HepG2 (cell line): ENCODE data around the gene CEP250. TPM values are rescaled to one million over a fixed set of nuclear protein-coding genes. Genes with fewer than 3 reads are reported as not detected.

ENCODE experiments used
- CEBPB ChIP-seq: IDR thresholded peaks from 2 replicates; pipeline ENCODE4 v1.6.1; 2011; ENCODE audit warnings: low read depth, low read length, improper control_type of control experiment, borderline replicate concordance
- DRAP1 ChIP-seq: IDR thresholded peaks from 2 replicates; pipeline ENCODE4 v1.6.1; 2016; ENCODE audit warnings: missing genetic modification reagents, missing compliant biosample characterization
- HCFC1 ChIP-seq: fragments of 150-350 bp; IDR thresholded peaks from 2 replicates; pipeline ENCODE4 v1.6.1; 2014; ENCODE audit warnings: low read depth, low read length
- IKZF1 ChIP-seq: fragments of 450-650 bp; IDR thresholded peaks from 2 replicates; pipeline ENCODE4 v1.7.1; 2016
- IKZF5 ChIP-seq: IDR thresholded peaks from 2 replicates; pipeline ENCODE4 v1.6.1; 2018; ENCODE audit warnings: missing genetic modification reagents, mild to moderate bottlenecking, missing compliant biosample characterization
- ISL2 ChIP-seq: sonication (generic); formaldehyde crosslinking; IDR thresholded peaks from 2 replicates; pipeline ENCODE4 v1.5.0; 2020; ENCODE audit warnings: missing genetic modification reagents
- NBN ChIP-seq: fragments of 450-650 bp; conservative IDR thresholded peaks from 2 replicates; pipeline ENCODE4 v1.6.1; 2017
- SIN3A ChIP-seq: IDR thresholded peaks from 2 replicates; pipeline ENCODE4 v1.6.1; 2011; ENCODE audit warnings: low read depth, mild to moderate bottlenecking, control low read depth, low read length, borderline replicate concordance
- TCF7L2 ChIP-seq: IDR thresholded peaks from 2 replicates; pipeline ENCODE4 v1.6.1; 2011; ENCODE audit warnings: mild to moderate bottlenecking, low read depth, low read length, moderate library complexity
- TOPORS ChIP-seq: sonication (generic); formaldehyde crosslinking; IDR thresholded peaks from 2 replicates; pipeline ENCODE4 v1.8.0; 2023; ENCODE audit warnings: mild to moderate bottlenecking, missing genetic modification reagents
- WIZ ChIP-seq: sonication (generic); formaldehyde crosslinking; IDR thresholded peaks from 2 replicates; pipeline ENCODE4 v1.5.1; 2020; ENCODE audit warnings: mild to moderate bottlenecking, missing genetic modification reagents
- ZBTB43 ChIP-seq: sonication (generic); formaldehyde crosslinking; conservative IDR thresholded peaks from 2 replicates; pipeline ENCODE4 v1.4.0; 2020; ENCODE audit warnings: missing genetic modification reagents
- ZFP90 ChIP-seq: sonication (generic); formaldehyde crosslinking; IDR thresholded peaks from 2 replicates; pipeline ENCODE4 v1.8.0; 2022; ENCODE audit warnings: missing genetic modification reagents, mild to moderate bottlenecking, inconsistent platforms, borderline replicate concordance
- ZFP91 ChIP-seq: sonication (generic); formaldehyde crosslinking; IDR thresholded peaks from 2 replicates; pipeline ENCODE4 v1.9.0; 2022; ENCODE audit warnings: missing genetic modification reagents, mild to moderate bottlenecking, borderline replicate concordance
- ZNF205 ChIP-seq: IDR thresholded peaks from 2 replicates; pipeline ENCODE4 v1.6.1; 2018; ENCODE audit warnings: missing biosample characterization, missing genetic modification reagents
- ZNF24 ChIP-seq: fragments of 450-650 bp; IDR thresholded peaks from 2 replicates; pipeline ENCODE4 v1.6.1; 2017; ENCODE audit warnings: antibody characterized with exemption, mild to moderate bottlenecking
- ZNF263 ChIP-seq: sonication (generic); formaldehyde crosslinking; IDR thresholded peaks from 2 replicates; pipeline ENCODE4 v1.4.0; 2020; ENCODE audit warnings: missing genetic modification reagents
- ZNF44 ChIP-seq: sonication (generic); formaldehyde crosslinking; IDR thresholded peaks from 2 replicates; pipeline ENCODE4 v1.5.1; 2020; ENCODE audit warnings: mild to moderate bottlenecking, missing genetic modification reagents
- ZNF496 ChIP-seq: sonication (generic); formaldehyde crosslinking; IDR thresholded peaks from 2 replicates; pipeline ENCODE4 v1.8.1; 2023; ENCODE audit warnings: mild to moderate bottlenecking, moderate library complexity, missing genetic modification reagents; ENCODE audit not compliant: insufficient replicate concordance
- ZNF510 ChIP-seq: sonication (generic); formaldehyde crosslinking; IDR thresholded peaks from 2 replicates; pipeline ENCODE4 v1.4.0; 2020; ENCODE audit warnings: low read depth, mild to moderate bottlenecking, missing genetic modification reagents
- ZNF546 ChIP-seq: sonication (generic); formaldehyde crosslinking; conservative IDR thresholded peaks from 2 replicates; pipeline ENCODE4 v1.8.1; 2023; ENCODE audit warnings: mild to moderate bottlenecking, missing genetic modification reagents
- ZNF652 ChIP-seq: IDR thresholded peaks from 2 replicates; pipeline ENCODE4 v1.6.1; 2016; ENCODE audit warnings: low read depth, borderline replicate concordance
- ZNF724P ChIP-seq: sonication (generic); formaldehyde crosslinking; IDR thresholded peaks from 2 replicates; pipeline ENCODE4 v1.8.0; 2022; ENCODE audit warnings: missing genetic modification reagents, borderline replicate concordance
- polyA plus RNA-seq, 8 experiments: library from polyadenylated mRNA; depleted of rRNA in 3 of 8; stranded (reverse) in 7 of 8; unstranded in 1 of 8; fragments of >200 nt; fragmentation: Illumina TruSeq in 4 of 8; extraction: Trizol in 4 of 8; gene quantifications; 2 replicates each; pipeline versions ENCODE4 v1.2.1 to v1.2.3, GENCODE V29; 2011 to 2016; ENCODE audit warnings: low read depth in 4 of 8, missing spikeins in 1 of 8, mixed read lengths in 1 of 8; ENCODE audit not compliant: insufficient read depth in 1 of 8
- total RNA-seq, 5 experiments: library from RNA; depleted of rRNA; stranded (reverse); fragments of >200 nt; fragmentation: Illumina TruSeq; extraction: Trizol; gene quantifications; 2 replicates each; pipeline ENCODE4 v1.2.3, GENCODE V29; 2016; ENCODE audit warnings: low read depth in 1 of 5

Gene CEP250
- total and polyA plus RNA-seq, 2 of the 13 experiments (the other 11 are each of a cell fraction or from before 2014, with no cell fraction given) = 28.8 to 55.3 TPM

- peak; percentile 90 for TF ChIP-seq ZFP91 (CRISPR knock-in tag)
- peak; percentile 96 for TF ChIP-seq ZFP90 (CRISPR knock-in tag)
- peak; percentile 92 for TF ChIP-seq ZNF546 (CRISPR knock-in tag)
- TF ChIP-seq IKZF1 = no peak
- peak; percentile 52 for TF ChIP-seq HCFC1
- no peak for TF ChIP-seq ZNF652 (CRISPR knock-in tag)
- no peak for TF ChIP-seq TCF7L2
- TF ChIP-seq ZNF44 = peak; percentile 73
- TF ChIP-seq ZNF263 (CRISPR knock-in tag) = no peak; the same call in 1 of the 2 replicates
- no peak for TF ChIP-seq ZNF24
- TF ChIP-seq NBN = no peak
- TF ChIP-seq DRAP1 = peak; percentile 73
- peak; percentile 75 for TF ChIP-seq ZNF205 (CRISPR knock-in tag)
- peak; percentile 55; the same call in 1 of the 2 replicates for TF ChIP-seq CEBPB
- TF ChIP-seq SIN3A = peak; percentile 83; the same call in 1 of the 2 replicates
- TF ChIP-seq ZNF510 (CRISPR knock-in tag) = 0 out of 2 replicates have a peak, but pooled peaks have one; percentile 91
- no peak for TF ChIP-seq ZNF496
- TF ChIP-seq ZBTB43 (CRISPR knock-in tag) = no peak
- peak; percentile 86; the same call in 1 of the 2 replicates for TF ChIP-seq WIZ (CRISPR knock-in tag)
- peak; percentile 82; the same call in 1 of the 2 replicates for TF ChIP-seq TOPORS
- TF ChIP-seq ZNF724P (CRISPR knock-in tag) = peak; percentile 64; the same call in 1 of the 2 replicates
- TF ChIP-seq ISL2 (CRISPR knock-in tag) = peak; percentile 74
- peak; percentile 73; the same call in 1 of the 2 replicates for TF ChIP-seq IKZF5 (CRISPR knock-in tag)
Observed at GRCh38 chr20:35541783-35542662, 86.6 kb downstream of the CEP250 start, which contains the start of gene ERGIC3 (continued).
